Smooth muscle cell (in vitro differentiated cells): Measurements from ENCODE around the gene CD7. TPM values are rescaled to one million over a fixed set of nuclear protein-coding genes. Genes with fewer than 3 reads are reported as not detected.

Source experiments
- DNase-seq: peaks from one replicate; lab custom pipeline; 2025; ENCODE audit not compliant: unreplicated experiment; lab: John Stamatoyannopoulos, UW
- H2AFZ ChIP-seq: fragments of 200-600 bp; sonication (generic); 2 replicates; pipeline ENCODE4 v1.6.0; 2016; ENCODE audit warnings: antibody characterized with exemption, low read depth, mild to moderate bottlenecking
- H3F3A ChIP-seq: fragments of 200-600 bp; sonication (generic); 2 replicates; pipeline ENCODE4 v1.6.0; 2017; ENCODE audit warnings: antibody characterized with exemption, low read depth
- H3K27ac ChIP-seq: fragments of 200-600 bp; sonication (generic); 2 replicates; pipeline ENCODE4 v1.5.1; 2016; ENCODE audit warnings: low read depth, mild to moderate bottlenecking
- H3K27me3 ChIP-seq: fragments of 200-600 bp; sonication (generic); 2 replicates; pipeline ENCODE4 v1.6.1; 2016; ENCODE audit warnings: low read depth, mild to moderate bottlenecking
- H3K36me3 ChIP-seq: fragments of 200-600 bp; sonication (generic); 2 replicates; pipeline ENCODE4 v1.5.1; 2016; ENCODE audit warnings: low read depth
- H3K4me1 ChIP-seq: fragments of 200-600 bp; sonication (generic); 2 replicates; pipeline ENCODE4 v1.5.1; 2016; ENCODE audit warnings: low read depth
- H3K4me2 ChIP-seq: fragments of 200-600 bp; sonication (generic); 2 replicates; pipeline ENCODE4 v1.6.0; 2016; ENCODE audit warnings: mild to moderate bottlenecking
- H3K4me3 ChIP-seq: fragments of 200-600 bp; sonication (generic); 2 replicates; pipeline ENCODE4 v1.5.1; 2016; ENCODE audit warnings: mild to moderate bottlenecking
- H3K79me2 ChIP-seq: fragments of 200-600 bp; sonication (generic); 2 replicates; pipeline ENCODE4 v1.6.0; 2016; ENCODE audit warnings: low read depth, mild to moderate bottlenecking
- H3K9ac ChIP-seq: fragments of 200-600 bp; sonication (generic); 2 replicates; pipeline ENCODE4 v1.6.0; 2016; ENCODE audit warnings: low read depth
- H3K9me3 ChIP-seq: fragments of 200-600 bp; sonication (generic); replicated peaks from 2 replicates; pipeline ENCODE4 v1.5.1; 2016; ENCODE audit warnings: low read depth
- H4K20me1 ChIP-seq: fragments of 200-600 bp; sonication (generic); 2 replicates; pipeline ENCODE4 v1.6.0; 2016; ENCODE audit warnings: low read depth
- WGBS: methylation state at CpG from one replicate; pipeline ENCODE4 v1.1.7; 2016; ENCODE audit warnings: low lambda C conversion rate; 5-methylcytosine and 5-hydroxymethylcytosine counted together
- polyA plus RNA-seq: library from polyadenylated mRNA; unstranded; fragments of >200 nt; fragmentation: Nextera tagmentation; extraction: Ambion mirVana; gene quantifications from 2 replicates; pipeline ENCODE4 v1.2.1, GENCODE V29; 2016
- total RNA-seq: library from RNA; depleted of rRNA; stranded (reverse); fragments of >200 nt; gene quantifications from 2 replicates; pipeline ENCODE4 v1.2.3, GENCODE V29; 2014
- TF ChIP-seq, protein P1 (sequence below): fragments of 200-600 bp; sonication (generic); IDR thresholded peaks from 2 replicates; pipeline ENCODE4 v1.5.1; 2017; ENCODE audit warnings: borderline replicate concordance, mild to moderate bottlenecking, antibody characterized with exemption; ENCODE audit not compliant: insufficient read depth, poor library complexity, severe bottlenecking

CD7 gene
- total and polyA plus RNA-seq, 2 experiments from 2014 or later: 0.79 TPM; not detected in 1

DNA sequence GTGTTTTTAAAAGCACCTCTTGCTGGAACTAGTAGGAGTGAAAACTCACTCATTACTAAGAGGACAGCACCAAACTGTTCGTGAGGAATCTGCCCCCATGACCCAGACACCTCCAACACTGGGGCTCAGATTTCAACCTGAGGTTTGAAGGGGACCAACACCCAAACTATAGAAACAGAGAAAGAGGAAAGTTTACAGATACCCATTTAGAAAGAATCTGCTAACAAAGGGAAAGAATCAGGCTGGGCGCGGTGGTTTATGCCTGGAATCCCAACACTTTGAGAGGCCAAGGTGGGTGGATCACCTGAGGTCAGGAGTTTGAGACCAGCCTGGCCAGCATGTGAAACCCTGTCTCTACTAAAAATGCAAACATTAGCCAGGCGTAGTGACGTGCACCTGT is 40.5 kb downstream of the CD7 start:
- WGBS: 93% methylated on average over 5 of the region's 5 CpGs
- Histone ChIP-seq H3K79me2 (peaks cover 15% of the 10 kb centered on the region), H3K27ac (no peak overlapping the region), H3K36me3 (no peaks in the 10 kb centered on the region), H3K4me1 (peaks cover 11% of the 10 kb centered on the region), H4K20me1 (peaks cover 7% of the 10 kb centered on the region), H2AFZ (no peak overlapping the region), H3F3A (no peaks in the 10 kb centered on the region), H3K4me2 (no peak overlapping the region), H3K27me3 (no peaks in the 10 kb centered on the region), H3K9me3 (no peaks in the 10 kb centered on the region), H3K4me3 (no peak overlapping the region), H3K9ac (no peak overlapping the region)
- no peak for DNase-seq
- TF ChIP-seq, protein P1, sequence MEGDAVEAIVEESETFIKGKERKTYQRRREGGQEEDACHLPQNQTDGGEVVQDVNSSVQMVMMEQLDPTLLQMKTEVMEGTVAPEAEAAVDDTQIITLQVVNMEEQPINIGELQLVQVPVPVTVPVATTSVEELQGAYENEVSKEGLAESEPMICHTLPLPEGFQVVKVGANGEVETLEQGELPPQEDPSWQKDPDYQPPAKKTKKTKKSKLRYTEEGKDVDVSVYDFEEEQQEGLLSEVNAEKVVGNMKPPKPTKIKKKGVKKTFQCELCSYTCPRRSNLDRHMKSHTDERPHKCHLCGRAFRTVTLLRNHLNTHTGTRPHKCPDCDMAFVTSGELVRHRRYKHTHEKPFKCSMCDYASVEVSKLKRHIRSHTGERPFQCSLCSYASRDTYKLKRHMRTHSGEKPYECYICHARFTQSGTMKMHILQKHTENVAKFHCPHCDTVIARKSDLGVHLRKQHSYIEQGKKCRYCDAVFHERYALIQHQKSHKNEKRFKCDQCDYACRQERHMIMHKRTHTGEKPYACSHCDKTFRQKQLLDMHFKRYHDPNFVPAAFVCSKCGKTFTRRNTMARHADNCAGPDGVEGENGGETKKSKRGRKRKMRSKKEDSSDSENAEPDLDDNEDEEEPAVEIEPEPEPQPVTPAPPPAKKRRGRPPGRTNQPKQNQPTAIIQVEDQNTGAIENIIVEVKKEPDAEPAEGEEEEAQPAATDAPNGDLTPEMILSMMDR: no peak

DNA sequence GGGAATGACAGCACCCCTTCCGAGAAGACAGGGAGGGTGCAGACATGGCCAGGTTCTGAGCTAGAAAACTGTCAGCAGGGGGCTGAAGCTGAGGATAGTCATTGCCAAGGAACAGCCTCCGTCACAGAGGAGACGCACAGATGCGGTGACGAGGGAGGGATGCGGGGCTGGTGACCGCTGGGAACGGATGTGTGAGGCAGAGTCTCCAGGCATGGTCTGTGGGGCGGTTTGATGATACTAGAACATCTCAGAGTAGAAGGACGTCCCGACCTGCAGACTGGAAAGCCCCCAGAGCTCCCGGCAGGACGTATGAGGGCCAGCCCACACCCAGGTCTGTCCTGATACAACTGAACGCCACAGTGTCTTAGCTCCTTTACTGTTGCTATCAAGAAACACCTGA is 42.1 kb downstream of the CD7 start:
- Histone ChIP-seq H3K4me2 (no peak overlapping the region), H3K79me2 (peaks cover 31% of the 10 kb centered on the region), H3F3A (no peaks in the 10 kb centered on the region), H4K20me1 (peaks cover 24% of the 10 kb centered on the region), H3K9ac (no peak overlapping the region), H3K4me3 (no peak overlapping the region), H3K9me3 (no peaks in the 10 kb centered on the region), H2AFZ (no peak overlapping the region), H3K4me1 (peaks cover 13% of the 10 kb centered on the region), H3K27me3 (no peaks in the 10 kb centered on the region), H3K27ac (no peak overlapping the region), H3K36me3 (no peaks in the 10 kb centered on the region)
- WGBS: 92% methylated on average over 14 of the region's 14 CpGs
- TF ChIP-seq, protein P1: no peak
- DNase-seq: no peak

DNA sequence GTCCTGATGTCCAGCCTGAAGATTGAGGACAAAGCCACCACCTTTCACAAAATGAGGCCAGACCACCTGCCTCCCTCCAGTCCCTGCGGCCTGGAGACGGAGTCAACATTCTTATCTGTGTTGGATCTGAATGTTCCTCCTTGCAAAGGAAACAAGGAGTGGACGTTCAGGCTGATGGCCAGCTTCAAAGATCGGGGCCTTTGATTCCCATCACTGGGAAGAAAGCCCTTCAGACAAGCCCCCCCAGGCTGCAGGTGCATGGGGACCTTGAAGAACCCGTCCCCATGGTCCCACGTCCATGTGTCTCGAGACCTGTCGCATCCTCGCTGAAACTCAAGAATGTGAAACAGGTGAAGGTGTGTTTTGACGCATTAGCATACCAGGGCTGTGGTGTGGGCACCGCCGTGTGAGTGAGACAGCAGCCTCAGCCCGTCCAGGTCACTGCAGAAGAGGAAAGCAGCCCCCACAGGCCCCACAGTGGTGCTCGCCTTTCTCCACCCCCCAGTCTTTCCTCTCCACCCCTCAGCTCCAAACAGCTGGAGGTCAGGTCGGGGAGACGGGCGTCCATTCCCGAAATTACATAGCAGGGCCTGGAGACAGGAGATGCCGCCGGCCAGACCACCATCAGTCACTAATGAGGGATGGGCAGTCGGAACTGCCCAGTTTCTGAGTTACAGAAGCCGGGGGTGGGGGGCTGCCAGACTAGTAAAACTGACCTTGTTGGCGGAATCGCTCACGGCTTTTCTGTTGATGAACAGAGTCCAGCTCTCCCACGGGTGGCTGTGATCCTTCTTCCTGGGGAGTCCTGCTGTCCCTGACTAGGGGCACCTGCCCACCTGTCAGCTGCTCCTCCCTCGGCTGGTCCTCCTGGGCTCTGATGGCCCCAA is 43.0 kb downstream of the CD7 start:
- Histone ChIP-seq H2AFZ (peak overlapping the region; percentile 94), H3F3A (peaks cover under 1% of the 10 kb centered on the region), H3K27ac (no peak overlapping the region), H3K4me2 (peak overlapping the region; percentile 99), H3K9ac (peak overlapping the region; percentile 99), H3K27me3 (no peaks in the 10 kb centered on the region), H3K9me3 (no peaks in the 10 kb centered on the region), H3K4me3 (peak overlapping the region; percentile 89), H3K36me3 (no peaks in the 10 kb centered on the region), H3K79me2 (peaks cover 41% of the 10 kb centered on the region), H4K20me1 (peaks cover 33% of the 10 kb centered on the region), H3K4me1 (peaks cover 13% of the 10 kb centered on the region)
- DNase-seq: no peak
- 82% methylated on average over 26 of the region's 27 CpGs for WGBS
- TF ChIP-seq, protein P1: no peak
